ENCODE data around the gene MEN1.
"Not testable (repeated sequence)": the region's sequence is repeated elsewhere in the genome, so short reads cannot be mapped to it uniquely, and the experiment has no call there.

MEN1 gene

DNA sequence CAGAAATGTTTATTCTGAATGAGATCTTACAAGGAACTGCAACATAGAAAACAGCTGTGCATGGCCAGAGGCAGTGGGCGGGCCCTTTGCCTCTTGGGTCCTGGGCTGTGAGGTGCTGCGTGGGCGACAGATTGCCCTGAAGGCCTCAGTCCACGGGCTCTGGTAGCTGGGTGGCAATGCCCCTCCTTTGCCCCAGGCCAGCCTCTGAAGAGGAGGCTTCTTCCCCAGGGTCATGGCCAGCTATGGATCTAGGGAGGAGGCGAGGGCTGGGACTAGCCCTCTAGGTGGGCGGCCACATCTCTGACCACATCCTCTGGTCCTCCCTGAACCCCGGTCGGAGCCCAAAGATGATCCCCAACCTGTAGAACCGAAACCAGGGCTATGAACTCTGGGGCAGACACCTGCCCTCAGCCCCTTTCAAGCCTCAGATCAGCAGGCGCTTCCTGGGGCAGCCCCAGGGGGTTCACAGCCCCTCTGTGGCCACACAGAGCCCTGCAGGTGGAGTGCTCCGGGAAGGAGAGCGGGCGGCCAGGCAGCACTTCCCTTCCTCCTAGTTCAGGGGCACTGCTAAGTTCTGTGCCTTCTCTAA is 40.7 kb upstream of the MEN1 start:
- H3K36me3 Mint-ChIP-seq (ENCODE audit: low read depth), result peaks cover 44% of the 10 kb centered on the region
- peak overlapping the region; percentile 82 for H3K27ac Mint-ChIP-seq
- no peaks in the 10 kb centered on the region for H3K9me3 Mint-ChIP-seq
- H3K4me3 Mint-ChIP-seq, result peak overlapping the region; percentile 25
- DNase-seq, result peak; percentile 74
- H3K27me3 Mint-ChIP-seq, result no peaks in the 10 kb centered on the region
- H3K4me1 Mint-ChIP-seq (ENCODE audit: low read depth), result peaks cover 85% of the 10 kb centered on the region

DNA sequence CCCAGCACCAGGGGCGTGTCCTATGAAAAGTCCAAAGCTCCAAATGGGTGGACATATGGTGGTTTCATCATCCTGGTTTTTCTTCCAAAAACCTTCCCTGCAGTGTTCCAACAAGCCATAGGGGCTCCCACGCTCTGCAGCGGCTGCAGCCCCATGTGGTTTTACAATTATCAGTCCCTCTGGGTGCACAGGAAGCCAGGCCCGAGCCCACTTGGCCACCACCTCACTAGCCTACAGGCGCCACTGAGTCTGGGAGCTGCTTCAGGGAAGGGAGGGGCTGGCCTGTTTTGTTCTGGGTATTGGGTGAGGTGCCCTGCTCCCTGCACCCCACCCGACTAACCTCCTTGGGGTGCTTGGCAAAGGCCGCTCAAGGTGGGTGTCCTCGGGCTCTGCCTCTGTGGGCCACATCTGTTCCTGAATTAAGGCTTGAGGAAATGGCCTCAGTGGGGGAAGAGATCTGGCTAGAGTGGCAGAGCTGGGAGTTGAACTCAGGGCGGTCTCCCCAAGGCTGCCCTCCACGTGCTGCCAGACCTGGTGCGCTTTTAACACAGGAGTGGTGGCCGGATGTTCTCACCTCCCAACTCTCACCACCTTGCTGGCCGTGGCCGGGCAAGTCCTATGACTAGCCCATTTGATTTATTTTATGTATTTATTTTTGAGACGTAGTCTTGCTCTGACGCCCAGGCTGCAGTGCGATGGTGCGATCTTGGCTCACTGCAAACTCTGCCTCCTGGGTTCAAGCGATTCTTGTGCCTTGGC is 39.4 kb upstream of the MEN1 start:
- Mint-ChIP-seq H3K27ac (peak overlapping the region; percentile 61), H3K4me3 (no peak overlapping the region), H3K9me3 (no peaks in the 10 kb centered on the region), H3K36me3 (ENCODE audit: low read depth) (peaks cover 32% of the 10 kb centered on the region), H3K4me1 (ENCODE audit: low read depth) (peaks cover 79% of the 10 kb centered on the region), H3K27me3 (no peaks in the 10 kb centered on the region)
- no peak for DNase-seq

DNA sequence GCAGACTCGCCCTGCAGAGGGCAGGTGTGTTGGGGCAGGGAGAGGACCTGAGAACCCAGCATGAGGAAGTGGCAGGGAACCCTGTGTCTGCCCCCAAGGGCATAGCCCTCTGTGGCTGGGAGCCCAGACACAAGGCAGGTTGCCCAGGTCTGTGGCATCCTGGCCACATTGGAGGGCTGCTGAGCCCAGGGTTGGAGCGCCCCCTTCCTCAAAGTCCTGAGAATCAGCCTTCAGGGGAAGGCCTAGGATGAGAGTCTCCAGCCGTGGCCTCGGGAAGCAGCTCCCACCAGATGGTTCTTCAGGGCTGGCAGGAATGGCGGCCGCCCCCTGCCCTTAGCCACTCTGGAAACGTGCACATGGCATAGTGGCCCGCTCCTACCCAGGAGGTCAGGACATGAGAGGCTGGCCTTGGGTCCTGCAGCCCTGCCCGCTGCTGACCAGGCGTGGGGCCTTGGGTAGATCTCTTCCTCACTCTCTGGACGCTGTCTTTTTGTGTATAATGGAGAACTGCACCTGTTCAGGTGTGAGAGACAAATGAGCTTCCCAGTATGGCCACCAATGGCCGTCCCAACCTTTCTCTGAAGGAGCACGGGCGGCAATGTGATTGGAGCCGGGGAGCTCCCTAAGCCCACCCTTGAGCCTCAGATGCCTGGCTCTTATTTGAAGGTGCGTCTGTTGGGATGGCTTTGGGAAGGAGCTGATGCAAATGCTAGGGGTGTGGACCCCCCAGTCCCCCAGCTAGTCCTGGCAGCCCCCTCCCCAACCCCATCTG is 38.7 kb upstream of the MEN1 start:
- H3K4me3 Mint-ChIP-seq, result no peak overlapping the region

DNA sequence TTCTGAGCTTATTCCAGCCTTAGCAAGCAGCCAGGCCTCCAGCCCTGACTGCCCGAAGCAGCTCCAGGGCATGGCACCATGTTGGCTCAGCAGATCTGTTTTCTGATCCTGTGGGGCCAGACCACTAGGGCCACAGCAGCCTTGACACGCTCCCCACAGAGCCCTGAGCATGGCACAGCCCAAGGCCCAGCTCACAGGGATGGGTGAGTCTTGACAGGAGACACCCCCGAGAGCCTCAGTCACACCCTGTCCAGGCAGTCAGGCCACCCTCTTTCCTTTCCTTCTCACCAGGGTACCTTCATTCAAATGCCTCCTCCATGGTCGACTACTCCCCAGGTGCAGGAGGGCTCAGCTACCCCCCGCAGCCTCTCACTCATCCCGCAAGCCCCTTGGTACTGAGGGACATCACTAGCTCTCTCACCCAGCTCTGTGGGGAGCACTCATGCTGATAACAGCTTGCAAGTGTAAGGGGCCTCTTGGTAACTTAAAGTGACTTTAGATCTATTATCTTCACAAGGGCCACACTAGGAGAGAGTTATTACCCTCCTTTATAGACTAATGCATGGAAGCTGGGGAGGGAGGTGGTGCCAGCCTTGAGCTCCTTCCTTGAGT is 38.0 kb upstream of the MEN1 start:
- no peaks in the 10 kb centered on the region for H3K27me3 Mint-ChIP-seq
- peaks cover 70% of the 10 kb centered on the region for H3K4me1 Mint-ChIP-seq (ENCODE audit: low read depth)
- peak overlapping the region; percentile 78 for H3K27ac Mint-ChIP-seq
- no peak for DNase-seq
- no peaks in the 10 kb centered on the region for H3K9me3 Mint-ChIP-seq
- peaks cover 18% of the 10 kb centered on the region for H3K36me3 Mint-ChIP-seq (ENCODE audit: low read depth)
- H3K4me3 Mint-ChIP-seq, result no peak overlapping the region

More for the DNA sequence above, 38.7 kb upstream of the MEN1 start:
- DNase-seq, result no peak
- Mint-ChIP-seq H3K4me1 (ENCODE audit: low read depth) (peaks cover 72% of the 10 kb centered on the region), H3K27ac (peak overlapping the region; percentile 78), H3K9me3 (no peaks in the 10 kb centered on the region), H3K27me3 (no peaks in the 10 kb centered on the region), H3K36me3 (ENCODE audit: low read depth) (peaks cover 25% of the 10 kb centered on the region)

DNA sequence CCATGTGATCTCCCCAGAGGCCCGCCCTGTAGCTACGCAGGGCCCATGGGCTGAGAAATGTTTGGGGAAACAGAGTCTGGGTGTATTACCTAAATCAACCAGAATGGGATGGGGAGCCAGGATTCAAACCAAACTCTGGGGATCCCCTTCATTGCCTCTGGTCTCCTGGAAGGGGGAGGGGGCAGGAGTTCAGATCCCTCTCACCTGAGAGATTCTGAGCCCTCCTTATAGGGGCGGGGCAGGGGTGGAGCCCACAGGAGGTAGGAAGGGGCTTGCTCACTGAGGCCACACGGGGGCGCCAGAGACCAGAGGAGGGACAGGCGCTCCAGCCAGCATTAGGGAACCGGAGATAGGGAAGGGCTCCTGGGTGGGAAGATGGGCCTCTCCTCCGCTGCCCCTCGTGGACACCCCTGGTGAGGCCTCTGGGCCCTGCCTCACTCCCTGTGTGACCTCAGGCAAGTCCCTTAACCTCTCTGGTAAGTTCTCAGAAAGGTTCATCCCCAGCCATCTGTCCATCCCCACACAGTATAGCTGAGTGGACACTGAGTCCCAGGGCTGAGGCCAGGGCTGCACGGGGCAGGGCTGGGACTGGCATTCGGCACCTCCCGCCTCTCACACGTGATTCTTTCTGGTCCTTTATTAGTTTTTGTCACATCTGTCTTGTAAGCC is 36.8 kb upstream of the MEN1 start:
- peaks cover 6% of the 10 kb centered on the region for H3K36me3 Mint-ChIP-seq (ENCODE audit: low read depth)
- DNase-seq, result peak; percentile 95
- no peaks in the 10 kb centered on the region for H3K9me3 Mint-ChIP-seq
- no peaks in the 10 kb centered on the region for H3K27me3 Mint-ChIP-seq
- H3K4me3 Mint-ChIP-seq, result no peak overlapping the region
- H3K4me1 Mint-ChIP-seq (ENCODE audit: low read depth), result peaks cover 61% of the 10 kb centered on the region
- peak overlapping the region; percentile 55 for H3K27ac Mint-ChIP-seq

DNA sequence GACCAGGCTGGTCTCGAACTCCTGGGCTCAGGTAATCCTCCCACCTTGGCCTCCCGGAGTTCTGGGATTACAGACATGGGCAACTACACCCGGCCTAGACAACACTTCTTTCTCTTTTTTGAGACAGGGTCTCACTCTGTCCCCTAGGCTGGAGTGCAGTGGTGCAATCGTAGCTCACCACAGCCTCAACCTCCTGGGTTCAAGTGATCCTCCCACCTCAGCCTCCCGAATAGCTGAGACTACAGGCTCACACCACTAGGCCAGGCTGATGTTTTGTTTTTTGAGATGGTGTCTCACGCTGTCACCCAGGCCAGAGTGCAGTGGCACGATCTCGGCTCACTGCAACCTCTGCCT is 35.4 kb upstream of the MEN1 start:
- H3K27ac Mint-ChIP-seq; H3K9me3 Mint-ChIP-seq; DNase-seq; H3K4me3 Mint-ChIP-seq; H3K27me3 Mint-ChIP-seq; H3K36me3 Mint-ChIP-seq (ENCODE audit: low read depth): not testable (repeated sequence)
- H3K4me1 Mint-ChIP-seq (ENCODE audit: low read depth), result peaks cover 47% of the 10 kb centered on the region

DNA sequence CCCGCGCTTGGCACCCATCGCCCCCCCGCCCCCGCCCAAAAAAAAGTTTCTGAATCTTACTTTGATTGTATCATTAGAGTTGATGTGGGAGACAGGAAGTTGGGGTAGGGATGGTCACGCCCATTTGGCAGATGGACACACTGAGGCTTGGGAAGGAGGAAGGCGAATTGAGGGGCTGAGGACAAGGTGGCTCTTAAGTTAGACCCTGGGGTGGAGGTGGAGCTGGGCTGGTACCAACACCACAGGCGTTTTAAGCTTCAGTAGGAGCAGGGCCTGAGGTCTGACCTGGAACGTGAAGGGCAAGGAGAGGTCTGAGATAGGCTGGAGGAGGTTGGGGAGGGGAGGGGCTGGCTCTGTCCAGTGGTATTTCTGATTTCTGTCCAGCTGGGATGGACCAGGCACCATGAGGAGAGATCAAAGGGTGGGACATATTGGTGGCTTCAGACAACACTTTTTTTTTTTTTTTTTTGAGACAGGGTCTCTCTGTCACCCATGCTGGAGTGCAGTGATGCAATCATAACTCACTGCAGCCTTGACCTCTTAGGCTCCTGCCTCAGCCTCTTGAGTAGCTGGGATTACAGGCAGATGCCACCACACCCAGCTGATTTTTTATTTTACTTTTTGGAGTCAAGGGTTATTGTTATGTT is 34.9 kb upstream of the MEN1 start:
- Mint-ChIP-seq H3K27ac (peak overlapping the region; percentile 71), H3K4me1 (ENCODE audit: low read depth) (peaks cover 45% of the 10 kb centered on the region), H3K9me3 (no peaks in the 10 kb centered on the region), H3K4me3 (peak overlapping the region; percentile 56), H3K36me3 (ENCODE audit: low read depth) (no peaks in the 10 kb centered on the region), H3K27me3 (no peaks in the 10 kb centered on the region)
- DNase-seq, result no peak

DNA sequence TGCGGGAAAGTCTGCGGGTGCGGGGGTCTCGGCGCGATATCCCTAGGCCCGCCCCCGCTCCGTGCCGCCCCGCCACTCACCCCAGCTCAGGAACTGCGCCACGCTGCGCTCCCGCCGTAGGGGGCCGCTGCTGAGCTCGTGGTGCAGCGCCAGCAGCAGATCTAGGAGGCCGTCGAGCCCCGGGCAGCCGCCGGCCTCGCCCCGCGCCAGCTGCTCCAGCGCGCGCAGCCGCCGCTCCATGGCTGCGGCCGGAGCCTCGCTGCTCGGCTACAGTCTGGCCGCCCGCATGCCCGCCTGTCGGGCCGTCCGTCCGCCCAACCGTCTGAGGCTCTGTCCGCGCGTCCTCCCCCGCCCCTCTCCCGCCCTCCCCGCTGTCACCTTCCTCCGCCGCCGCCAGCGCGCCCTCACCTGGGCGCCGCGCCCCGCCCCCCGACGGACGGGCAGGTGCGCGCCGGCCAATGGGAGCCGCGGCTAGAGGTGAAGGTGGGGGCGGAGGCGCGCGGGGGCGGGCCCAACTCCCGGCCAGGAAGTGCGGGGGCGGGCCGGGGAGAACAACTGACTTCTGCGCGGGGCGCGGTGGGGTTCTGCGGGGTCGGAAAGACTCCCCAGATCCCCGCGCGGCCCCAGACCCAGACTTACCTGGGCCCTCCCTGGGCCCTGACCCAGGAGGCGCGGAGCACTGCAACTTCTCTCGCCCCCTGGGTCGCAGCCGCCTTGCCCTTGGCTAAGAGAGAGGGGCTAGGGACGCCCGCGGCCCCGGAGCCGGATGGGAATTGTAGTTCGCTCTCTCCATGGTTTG is 34.2 kb upstream of the MEN1 start, which contains the start of gene CDC42BPG:
CDC42BPG (minus strand) TSS at position 324 of the 799 bp plus-strand sequence; CDS start at position 240, 84 bp downstream.
- no peaks in the 10 kb centered on the region for H3K9me3 Mint-ChIP-seq
- peaks cover 40% of the 10 kb centered on the region for H3K4me1 Mint-ChIP-seq (ENCODE audit: low read depth)
- H3K4me3 Mint-ChIP-seq, result peak within 1 kb of the TSS; percentile 61
- no peaks in the 10 kb centered on the region for H3K27me3 Mint-ChIP-seq
- no peaks in the 10 kb centered on the region for H3K36me3 Mint-ChIP-seq (ENCODE audit: low read depth)
- H3K27ac Mint-ChIP-seq, result peak within 1 kb of the TSS; percentile 83
- DNase-seq, result peak; percentile 77

DNA sequence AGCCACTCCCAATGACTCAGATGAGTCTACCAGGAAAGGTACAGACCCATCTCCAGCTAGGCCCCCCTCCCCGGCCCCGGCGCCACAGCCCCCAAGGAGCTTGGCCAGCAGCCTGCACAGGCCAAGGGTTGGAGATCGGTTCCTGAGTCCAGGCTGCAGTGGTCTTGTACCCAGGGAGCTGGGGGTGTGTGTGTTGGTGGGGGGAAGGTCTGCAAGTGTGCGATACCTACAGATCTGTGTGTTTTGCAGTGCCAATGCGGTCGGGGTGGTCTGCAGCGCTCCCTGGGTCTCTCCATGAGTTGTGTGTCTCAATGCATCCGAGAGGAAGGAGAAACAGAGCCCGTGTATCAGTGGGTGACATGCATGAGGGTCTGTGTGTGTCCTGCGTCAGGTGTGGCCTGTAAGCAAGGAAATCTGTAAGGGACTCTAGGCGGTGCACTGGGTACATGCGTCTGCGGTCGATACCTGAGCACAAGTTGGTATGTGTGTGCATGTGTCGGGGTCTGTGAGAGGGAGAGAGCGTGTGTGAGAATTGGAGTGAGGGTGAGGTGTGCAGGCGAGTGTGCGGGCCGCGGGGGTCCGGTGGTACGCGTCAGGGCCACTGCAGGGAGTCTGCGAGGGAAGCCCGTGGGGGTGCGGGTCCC is 33.5 kb upstream of the MEN1 start:
- H3K4me1 Mint-ChIP-seq (ENCODE audit: low read depth), result peaks cover 33% of the 10 kb centered on the region
- H3K27ac Mint-ChIP-seq, result peak overlapping the region; percentile 83
- H3K4me3 Mint-ChIP-seq, result peak overlapping the region; percentile 61
- no peaks in the 10 kb centered on the region for H3K9me3 Mint-ChIP-seq
- no peaks in the 10 kb centered on the region for H3K36me3 Mint-ChIP-seq (ENCODE audit: low read depth)
- H3K27me3 Mint-ChIP-seq, result no peaks in the 10 kb centered on the region
- DNase-seq, result no peak

DNA sequence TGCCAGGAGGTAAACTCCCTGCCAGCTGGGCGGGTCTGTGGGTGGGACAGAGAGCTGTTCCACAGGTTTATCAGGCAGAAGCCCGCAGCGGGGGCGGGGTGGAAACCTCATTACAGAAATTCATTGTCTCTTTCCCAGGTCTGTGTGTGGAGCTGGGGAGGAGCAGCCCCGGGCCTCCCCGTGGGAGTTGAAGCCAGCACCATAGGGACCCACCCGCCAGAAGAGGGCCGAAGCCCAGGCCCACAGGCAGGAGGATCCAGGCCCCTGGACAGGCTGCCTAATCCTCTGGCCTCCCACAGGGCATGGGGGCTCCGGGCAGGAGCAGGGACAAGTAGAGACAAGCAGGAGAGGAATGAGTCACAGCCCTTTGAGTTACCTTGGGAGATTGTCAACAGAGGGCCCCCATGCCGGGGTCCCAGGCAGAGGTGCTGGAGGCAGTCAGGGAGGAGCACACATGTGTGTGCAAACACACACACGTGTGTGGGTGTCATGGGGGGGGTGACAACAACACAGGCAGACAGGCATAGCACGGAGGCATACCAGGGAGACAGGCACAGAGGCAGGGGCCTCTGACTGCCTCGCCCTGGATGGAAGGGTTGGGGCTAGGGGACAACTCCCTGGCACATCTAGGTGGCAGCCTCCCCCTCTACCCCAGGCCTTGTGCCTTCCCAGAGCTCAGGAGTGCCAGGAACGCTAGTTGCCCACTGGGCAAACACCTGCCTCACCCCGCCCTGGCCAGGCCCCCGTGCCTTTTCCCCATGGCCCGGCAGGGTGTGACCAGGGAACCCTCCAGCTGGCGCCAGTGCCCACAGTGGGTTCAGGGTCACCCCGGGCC is 32.7 kb upstream of the MEN1 start:
- H3K4me1 Mint-ChIP-seq (ENCODE audit: low read depth), result peaks cover 26% of the 10 kb centered on the region
- peak overlapping the region; percentile 29 for H3K27ac Mint-ChIP-seq
- no peaks in the 10 kb centered on the region for H3K27me3 Mint-ChIP-seq
- H3K9me3 Mint-ChIP-seq, result no peaks in the 10 kb centered on the region
- H3K4me3 Mint-ChIP-seq, result no peak overlapping the region
- no peaks in the 10 kb centered on the region for H3K36me3 Mint-ChIP-seq (ENCODE audit: low read depth)
- DNase-seq, result no peak

DNA sequence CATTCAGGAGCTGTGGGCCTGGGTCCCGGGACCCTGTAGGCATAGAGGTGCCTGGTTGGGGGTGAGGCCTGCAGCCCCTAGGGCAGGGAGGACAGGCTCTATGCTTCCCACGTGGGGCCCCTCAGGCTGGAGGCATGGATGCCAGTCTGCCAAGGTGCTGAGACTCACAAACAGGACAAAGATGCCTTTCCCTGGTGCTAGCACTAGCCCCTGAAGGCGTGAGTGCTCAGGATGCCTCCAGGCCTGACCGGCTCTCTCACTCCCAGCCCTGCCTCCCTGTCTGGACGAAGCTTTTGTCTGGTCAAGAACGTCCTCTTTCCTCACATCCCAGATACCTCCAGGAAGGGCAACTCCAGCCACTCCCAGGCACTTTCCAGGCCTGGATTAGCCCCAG is 32.0 kb upstream of the MEN1 start:
- H3K36me3 Mint-ChIP-seq (ENCODE audit: low read depth), result no peaks in the 10 kb centered on the region
- no peak for DNase-seq
- H3K27ac Mint-ChIP-seq, result no peak overlapping the region
- H3K9me3 Mint-ChIP-seq, result no peaks in the 10 kb centered on the region
- H3K4me1 Mint-ChIP-seq (ENCODE audit: low read depth), result peaks cover 21% of the 10 kb centered on the region
- no peaks in the 10 kb centered on the region for H3K27me3 Mint-ChIP-seq
- no peak overlapping the region for H3K4me3 Mint-ChIP-seq

DNA sequence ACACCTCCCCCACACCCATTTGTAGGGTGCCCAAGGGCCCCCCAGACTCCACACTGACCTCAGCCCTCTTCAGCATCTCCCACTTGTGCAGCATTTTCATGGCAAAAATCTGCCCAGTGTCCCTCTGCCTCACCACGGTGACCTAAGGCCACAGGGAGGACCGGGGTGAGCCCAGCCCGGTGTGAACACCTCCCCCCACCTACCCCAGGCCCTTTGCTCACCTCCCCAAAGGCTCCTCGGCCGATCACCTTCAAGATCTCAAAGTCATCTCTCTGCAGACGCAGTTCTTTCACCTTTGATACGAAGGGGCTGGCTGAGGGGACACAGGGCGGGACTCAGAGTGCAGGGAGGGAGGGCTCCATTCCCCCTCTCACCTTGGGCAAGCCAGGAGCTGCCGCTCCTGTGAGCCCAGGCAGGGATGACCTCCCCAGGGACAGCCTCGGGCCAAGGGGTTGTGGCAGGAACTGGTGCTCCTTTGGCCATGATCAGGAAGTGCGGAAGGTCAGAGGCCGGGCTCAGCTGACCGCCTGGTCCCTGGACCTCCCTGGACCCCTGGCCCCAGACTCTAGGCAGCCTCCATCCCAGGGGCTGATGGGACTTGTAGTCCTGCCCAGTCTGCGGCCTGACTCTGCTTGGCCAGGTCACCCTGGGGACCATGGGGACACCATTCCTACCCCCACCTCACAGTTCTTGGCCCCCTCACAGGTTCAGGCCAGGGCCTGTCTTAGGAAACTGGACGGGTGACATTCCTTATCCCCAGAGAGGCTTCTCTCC is 31.4 kb upstream of the MEN1 start:
- Mint-ChIP-seq H3K9me3 (no peaks in the 10 kb centered on the region), H3K4me1 (ENCODE audit: low read depth) (peaks cover 15% of the 10 kb centered on the region), H3K27ac (peak overlapping the region; percentile 12), H3K4me3 (no peak overlapping the region), H3K27me3 (no peaks in the 10 kb centered on the region), H3K36me3 (ENCODE audit: low read depth) (no peaks in the 10 kb centered on the region)
- no peak for DNase-seq
